ENCODE results near the gene WDR75. TPM values are rescaled to one million over a fixed set of nuclear protein-coding genes. Genes with fewer than 3 reads are reported as not detected.
"Not testable (repeated sequence)": the region's sequence is repeated elsewhere in the genome, so short reads cannot be mapped to it uniquely, and the experiment has no call there.

The WDR75 gene
- total RNA-seq, 1 experiment from 2014 or later: 70.2 TPM

GRCh38 chr2:189477756-189478155 lies 36.5 kb downstream of the WDR75 start:
- H3K9me2 ChIP-seq (ENCODE audit: insufficient read depth): no peaks in the 10 kb centered on the region
- no peaks in the 10 kb centered on the region for H3K4me1 ChIP-seq (ENCODE audit: control insufficient read depth in 1 of 2, insufficient read depth in 2 of 2, low read length in 2 of 2)
- no peaks in the 10 kb centered on the region for H3K27me3 ChIP-seq (ENCODE audit: insufficient read depth, low read length)
- POLR2A ChIA-PET: no interaction called here
- no peak overlapping the region for H3K9ac ChIP-seq (ENCODE audit: low read length)
- CTCF ChIA-PET: no interaction called here
- TF ChIP-seq SP1 (IDR thresholded peaks at IDR 0.05; ENCODE audit: low read depth): no peak
- no peak for TF ChIP-seq SRF (IDR thresholded peaks at IDR 0.05; ENCODE audit: low read depth)
- no peak for TF ChIP-seq TCF7L2 (IDR thresholded peaks at IDR 0.05; ENCODE audit: borderline replicate concordance, extremely low read depth, insufficient read depth, insufficient read length)
- TF ChIP-seq EGR1 (IDR thresholded peaks at IDR 0.05; ENCODE audit: low read depth): no peak
- no peak for TF ChIP-seq CTCF (IDR thresholded peaks at IDR 0.05 in 2 of 3, conservative IDR thresholded peaks at IDR 0.05 in 1 of 3; ENCODE audit: borderline replicate concordance in 1 of 3, insufficient read depth in 1 of 3, low read depth in 2 of 3, low read length in 2 of 3)
- TF ChIP-seq, protein P1, sequence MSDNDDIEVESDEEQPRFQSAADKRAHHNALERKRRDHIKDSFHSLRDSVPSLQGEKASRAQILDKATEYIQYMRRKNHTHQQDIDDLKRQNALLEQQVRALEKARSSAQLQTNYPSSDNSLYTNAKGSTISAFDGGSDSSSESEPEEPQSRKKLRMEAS (IDR thresholded peaks at IDR 0.05): no peak
- no peak for TF ChIP-seq ZNF274 (IDR thresholded peaks at IDR 0.05; ENCODE audit: low read depth, low read length)
- no peak for TF ChIP-seq CEBPB (IDR thresholded peaks at IDR 0.05; ENCODE audit: low read depth)
- TF ChIP-seq ELF1 (IDR thresholded peaks at IDR 0.05; ENCODE audit: borderline replicate concordance, low read depth): no peak
- TF ChIP-seq JUND (IDR thresholded peaks at IDR 0.05): no peak
- no peak for TF ChIP-seq POLR2A (IDR thresholded peaks at IDR 0.05; ENCODE audit: borderline replicate concordance, extremely low read depth, insufficient read depth, insufficient read length)
- intact Hi-C loops (cut with micrococcal nuclease): no loop called here
- no TSS peak for BruUV-seq (replicated peaks)
- no peak for DNase-seq (ENCODE audit: low read depth, low spot score)
- H2AFZ ChIP-seq (ENCODE audit: low read depth, low read length, poor library complexity, severe bottlenecking): no peak overlapping the region
- RAD21 ChIA-PET (ENCODE audit: low non-redundant PET in 1 of 2, low total read pairs in 2 of 2, uncharacterized antibody in 2 of 2, unreplicated experiment in 2 of 2): no interaction called here
- H3K4me2 ChIP-seq (ENCODE audit: low read length): no peak overlapping the region
- H3K4me3 ChIP-seq (replicated peaks in 1 of 2; ENCODE audit: low read depth in 1 of 2, low read length in 2 of 2): no peak overlapping the region
- H4K20me1 ChIP-seq (ENCODE audit: insufficient read depth): no peaks in the 10 kb centered on the region
- no peak overlapping the region for H3K27ac ChIP-seq (ENCODE audit: low read depth, low read length)
- no peaks in the 10 kb centered on the region for H3K79me2 ChIP-seq (ENCODE audit: insufficient read depth, low read length)
- peaks cover 12 to 17% of the 10 kb centered on the region in 2 experiments; a peak in 3 of 4 replicates for H3K36me3 ChIP-seq (ENCODE audit: control insufficient read depth in 1 of 2, insufficient read depth in 2 of 2, low read length in 2 of 2)
- no peak for ATAC-seq
- no peaks in the 10 kb centered on the region for H3K9me3 ChIP-seq (ENCODE audit: control insufficient read depth in 1 of 2, insufficient read depth in 1 of 2, low read depth in 1 of 2, low read length in 2 of 2)

GRCh38 chr2:189478289-189478688 lies 37.0 kb downstream of the WDR75 start:
- peaks cover 12 to 15% of the 10 kb centered on the region in 2 experiments; a peak in 3 of 4 replicates for H3K36me3 ChIP-seq (ENCODE audit: control insufficient read depth in 1 of 2, insufficient read depth in 2 of 2, low read length in 2 of 2)
- H3K9me2 ChIP-seq (ENCODE audit: insufficient read depth); BruUV-seq (replicated peaks); H3K9ac ChIP-seq (ENCODE audit: low read length); H3K4me1 ChIP-seq (ENCODE audit: control insufficient read depth in 1 of 2, insufficient read depth in 2 of 2, low read length in 2 of 2); DNase-seq (ENCODE audit: low read depth, low spot score); CTCF ChIA-PET; ATAC-seq; H3K4me2 ChIP-seq (ENCODE audit: low read length); H2AFZ ChIP-seq (ENCODE audit: low read depth, low read length, poor library complexity, severe bottlenecking); H3K79me2 ChIP-seq (ENCODE audit: insufficient read depth, low read length); H4K20me1 ChIP-seq (ENCODE audit: insufficient read depth); H3K4me3 ChIP-seq (replicated peaks in 1 of 2; ENCODE audit: low read depth in 1 of 2, low read length in 2 of 2); intact Hi-C loops (cut with micrococcal nuclease); H3K9me3 ChIP-seq (ENCODE audit: control insufficient read depth in 1 of 2, insufficient read depth in 1 of 2, low read depth in 1 of 2, low read length in 2 of 2); POLR2A ChIA-PET; H3K27me3 ChIP-seq (ENCODE audit: insufficient read depth, low read length); H3K27ac ChIP-seq (ENCODE audit: low read depth, low read length); RAD21 ChIA-PET (ENCODE audit: low non-redundant PET in 1 of 2, low total read pairs in 2 of 2, uncharacterized antibody in 2 of 2, unreplicated experiment in 2 of 2): not testable (repeated sequence)
